Measurements from ENCODE around the gene ABI2.
"Not testable (repeated sequence)": the region's sequence is repeated elsewhere in the genome, so short reads cannot be mapped to it uniquely, and the experiment has no call there.

ABI2 gene

GRCh38 chr2:203327901-203328759 is at the start of gene ABI2:
Gene ABI2 (plus strand): TSS chr2:203328394. CDS start chr2:203328515, 121 bp downstream.
- Histone ChIP-seq H3K9ac (ENCODE audit: low read depth, low read length) (peak within 1 kb of the TSS; percentile 85), H3K4me3 (ENCODE audit: low read depth, low read length) (peak within 1 kb of the TSS; percentile 98), H3K36me3 (ENCODE audit: control insufficient read depth, insufficient read depth, low read length) (no peaks in the 10 kb centered on the region), H3K9me3 (ENCODE audit: control insufficient read depth, insufficient read depth, low read length) (no peaks in the 10 kb centered on the region), H3K4me1 (ENCODE audit: control insufficient read depth, insufficient read depth, low read length) (peaks cover 12% of the 10 kb centered on the region), H3K27me3 (ENCODE audit: control insufficient read depth, insufficient read depth, low read length) (no peaks in the 10 kb centered on the region)

GRCh38 chr2:203279288-203279687 is 48.9 kb upstream of the ABI2 start:
- no peaks in the 10 kb centered on the region for H3K36me3 ChIP-seq (ENCODE audit: control insufficient read depth, insufficient read depth, low read length)
- no peaks in the 10 kb centered on the region for H3K9me3 ChIP-seq (ENCODE audit: control insufficient read depth, insufficient read depth, low read length)
- H3K4me3 ChIP-seq (ENCODE audit: low read depth, low read length): no peak overlapping the region
- H3K4me1 ChIP-seq (ENCODE audit: control insufficient read depth, insufficient read depth, low read length): no peaks in the 10 kb centered on the region
- no peak overlapping the region for H3K9ac ChIP-seq (ENCODE audit: low read depth, low read length)
- no peaks in the 10 kb centered on the region for H3K27me3 ChIP-seq (ENCODE audit: control insufficient read depth, insufficient read depth, low read length)

- H3K27me3 ChIP-seq (ENCODE audit: control insufficient read depth, insufficient read depth, low read length): no peaks in the 10 kb centered on the region
- H3K36me3 ChIP-seq (ENCODE audit: control insufficient read depth, insufficient read depth, low read length): peaks cover 3% of the 10 kb centered on the region
- H3K9me3 ChIP-seq (ENCODE audit: control insufficient read depth, insufficient read depth, low read length): no peaks in the 10 kb centered on the region
- H3K4me1 ChIP-seq (ENCODE audit: control insufficient read depth, insufficient read depth, low read length): no peaks in the 10 kb centered on the region
- no peak overlapping the region for H3K4me3 ChIP-seq (ENCODE audit: low read depth, low read length)
- H3K9ac ChIP-seq (ENCODE audit: low read depth, low read length): no peak overlapping the region
Measured at GRCh38 chr2:203280428-203281064, 47.6 kb upstream of the ABI2 start.

- no peaks in the 10 kb centered on the region for H3K4me1 ChIP-seq (ENCODE audit: control insufficient read depth, insufficient read depth, low read length)
- peaks cover 3% of the 10 kb centered on the region for H3K36me3 ChIP-seq (ENCODE audit: control insufficient read depth, insufficient read depth, low read length)
- H3K9ac ChIP-seq (ENCODE audit: low read depth, low read length): no peak overlapping the region
- H3K9me3 ChIP-seq (ENCODE audit: control insufficient read depth, insufficient read depth, low read length): no peaks in the 10 kb centered on the region
- no peak overlapping the region for H3K4me3 ChIP-seq (ENCODE audit: low read depth, low read length)
- H3K27me3 ChIP-seq (ENCODE audit: control insufficient read depth, insufficient read depth, low read length): no peaks in the 10 kb centered on the region
Measured at GRCh38 chr2:203282101-203282500, 46.1 kb upstream of the ABI2 start.

GRCh38 chr2:203286532-203286931 is 41.7 kb upstream of the ABI2 start:
- Histone ChIP-seq H3K27me3 (ENCODE audit: control insufficient read depth, insufficient read depth, low read length) (no peaks in the 10 kb centered on the region), H3K9ac (ENCODE audit: low read depth, low read length) (no peak overlapping the region), H3K36me3 (ENCODE audit: control insufficient read depth, insufficient read depth, low read length) (peaks cover 3% of the 10 kb centered on the region), H3K9me3 (ENCODE audit: control insufficient read depth, insufficient read depth, low read length) (no peaks in the 10 kb centered on the region), H3K4me3 (ENCODE audit: low read depth, low read length) (no peak overlapping the region), H3K4me1 (ENCODE audit: control insufficient read depth, insufficient read depth, low read length) (no peaks in the 10 kb centered on the region)

GRCh38 chr2:203301667-203302066 is 26.5 kb upstream of the ABI2 start:
- no peak overlapping the region for H3K9ac ChIP-seq (ENCODE audit: low read depth, low read length)
- no peaks in the 10 kb centered on the region for H3K9me3 ChIP-seq (ENCODE audit: control insufficient read depth, insufficient read depth, low read length)
- H3K4me1 ChIP-seq (ENCODE audit: control insufficient read depth, insufficient read depth, low read length): no peaks in the 10 kb centered on the region
- H3K4me3 ChIP-seq (ENCODE audit: low read depth, low read length): no peak overlapping the region
- no peaks in the 10 kb centered on the region for H3K36me3 ChIP-seq (ENCODE audit: control insufficient read depth, insufficient read depth, low read length)
- H3K27me3 ChIP-seq (ENCODE audit: control insufficient read depth, insufficient read depth, low read length): no peaks in the 10 kb centered on the region

- H3K4me3 ChIP-seq (ENCODE audit: low read depth, low read length); H3K36me3 ChIP-seq (ENCODE audit: control insufficient read depth, insufficient read depth, low read length); H3K4me1 ChIP-seq (ENCODE audit: control insufficient read depth, insufficient read depth, low read length); H3K9ac ChIP-seq (ENCODE audit: low read depth, low read length); H3K27me3 ChIP-seq (ENCODE audit: control insufficient read depth, insufficient read depth, low read length); H3K9me3 ChIP-seq (ENCODE audit: control insufficient read depth, insufficient read depth, low read length): not testable (repeated sequence)
Measured at GRCh38 chr2:203302586-203302985, 25.6 kb upstream of the ABI2 start.

GRCh38 chr2:203310688-203311436 is 17.3 kb upstream of the ABI2 start:
- Histone ChIP-seq H3K27me3 (ENCODE audit: control insufficient read depth, insufficient read depth, low read length) (no peaks in the 10 kb centered on the region), H3K4me3 (ENCODE audit: low read depth, low read length) (no peak overlapping the region), H3K9me3 (ENCODE audit: control insufficient read depth, insufficient read depth, low read length) (peaks cover 4% of the 10 kb centered on the region), H3K36me3 (ENCODE audit: control insufficient read depth, insufficient read depth, low read length) (no peaks in the 10 kb centered on the region), H3K4me1 (ENCODE audit: control insufficient read depth, insufficient read depth, low read length) (no peaks in the 10 kb centered on the region), H3K9ac (ENCODE audit: low read depth, low read length) (no peak overlapping the region)

GRCh38 chr2:203326356-203326755 is 1.8 kb upstream of the ABI2 start:
- Histone ChIP-seq H3K27me3 (ENCODE audit: control insufficient read depth, insufficient read depth, low read length) (no peaks in the 10 kb centered on the region), H3K4me1 (ENCODE audit: control insufficient read depth, insufficient read depth, low read length) (peaks cover 12% of the 10 kb centered on the region), H3K9me3 (ENCODE audit: control insufficient read depth, insufficient read depth, low read length) (no peaks in the 10 kb centered on the region), H3K9ac (ENCODE audit: low read depth, low read length) (no peak overlapping the region), H3K36me3 (ENCODE audit: control insufficient read depth, insufficient read depth, low read length) (no peaks in the 10 kb centered on the region), H3K4me3 (ENCODE audit: low read depth, low read length) (no peak overlapping the region)

GRCh38 chr2:203327582-203327900 is 653 bp upstream of the ABI2 start:
- Histone ChIP-seq H3K9ac (ENCODE audit: low read depth, low read length) (peak overlapping the region; percentile 84), H3K27me3 (ENCODE audit: control insufficient read depth, insufficient read depth, low read length) (no peaks in the 10 kb centered on the region), H3K36me3 (ENCODE audit: control insufficient read depth, insufficient read depth, low read length) (no peaks in the 10 kb centered on the region), H3K4me1 (ENCODE audit: control insufficient read depth, insufficient read depth, low read length) (peaks cover 12% of the 10 kb centered on the region), H3K4me3 (ENCODE audit: low read depth, low read length) (peak overlapping the region; percentile 82), H3K9me3 (ENCODE audit: control insufficient read depth, insufficient read depth, low read length) (no peaks in the 10 kb centered on the region)

- no peaks in the 10 kb centered on the region for H3K27me3 ChIP-seq (ENCODE audit: control insufficient read depth, insufficient read depth, low read length)
- H3K4me1 ChIP-seq (ENCODE audit: control insufficient read depth, insufficient read depth, low read length): peaks cover 12% of the 10 kb centered on the region
- no peaks in the 10 kb centered on the region for H3K9me3 ChIP-seq (ENCODE audit: control insufficient read depth, insufficient read depth, low read length)
- no peaks in the 10 kb centered on the region for H3K36me3 ChIP-seq (ENCODE audit: control insufficient read depth, insufficient read depth, low read length)
- peak overlapping the region; percentile 98 for H3K4me3 ChIP-seq (ENCODE audit: low read depth, low read length)
- H3K9ac ChIP-seq (ENCODE audit: low read depth, low read length): peak overlapping the region; percentile 85
Measured at GRCh38 chr2:203328760-203329540, 756 bp downstream of the ABI2 start.

All from iPS-15b (cell line).